ENCODE measurements around the gene ZBTB32.

The ZBTB32 gene

DNA sequence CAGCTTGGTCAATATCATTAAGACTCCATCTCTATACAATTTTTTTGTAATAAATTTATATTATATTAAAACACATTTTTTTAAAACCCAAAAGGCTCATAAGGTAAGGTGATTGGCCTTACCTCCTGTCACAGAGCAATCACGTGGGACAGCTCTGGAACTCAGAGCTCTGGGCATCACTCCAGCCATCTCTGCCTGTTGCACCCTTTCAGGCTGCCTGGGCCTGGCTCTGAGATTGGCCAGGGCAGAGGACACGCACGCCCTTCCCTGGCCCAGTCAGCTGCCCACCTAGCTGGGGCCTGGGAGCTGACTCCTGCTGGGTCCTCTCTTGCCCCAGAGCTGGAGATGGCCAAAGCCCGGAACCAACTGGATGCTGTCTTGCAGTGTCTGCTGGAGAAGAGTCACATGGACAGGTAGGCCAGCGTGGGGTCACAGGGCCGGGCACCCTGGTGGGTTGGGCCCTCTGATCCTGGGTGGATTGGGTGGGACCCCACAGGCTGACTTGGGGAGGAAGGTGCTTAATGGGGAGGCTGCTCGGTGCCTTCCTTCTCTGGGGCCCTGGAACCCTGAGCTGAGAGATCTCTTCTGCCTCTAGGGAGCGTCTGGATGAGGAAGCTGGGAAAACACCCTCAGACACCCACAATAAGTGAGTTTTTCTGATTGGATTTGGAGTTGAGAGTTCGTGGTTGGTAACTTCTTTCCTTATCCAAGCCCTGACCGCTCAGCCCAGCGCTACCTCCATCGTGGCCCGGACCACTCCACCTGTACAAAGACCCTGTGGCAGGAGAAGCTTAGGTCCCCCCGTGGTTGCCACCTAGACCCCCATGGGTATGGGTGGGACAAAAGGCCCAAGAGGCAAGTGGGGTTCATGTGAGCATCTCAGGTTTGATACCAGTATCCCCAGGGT is 47.7 kb downstream of the ZBTB32 start:
- no peak for DNase-seq (ENCODE audit: low read depth, low spot score)

DNA sequence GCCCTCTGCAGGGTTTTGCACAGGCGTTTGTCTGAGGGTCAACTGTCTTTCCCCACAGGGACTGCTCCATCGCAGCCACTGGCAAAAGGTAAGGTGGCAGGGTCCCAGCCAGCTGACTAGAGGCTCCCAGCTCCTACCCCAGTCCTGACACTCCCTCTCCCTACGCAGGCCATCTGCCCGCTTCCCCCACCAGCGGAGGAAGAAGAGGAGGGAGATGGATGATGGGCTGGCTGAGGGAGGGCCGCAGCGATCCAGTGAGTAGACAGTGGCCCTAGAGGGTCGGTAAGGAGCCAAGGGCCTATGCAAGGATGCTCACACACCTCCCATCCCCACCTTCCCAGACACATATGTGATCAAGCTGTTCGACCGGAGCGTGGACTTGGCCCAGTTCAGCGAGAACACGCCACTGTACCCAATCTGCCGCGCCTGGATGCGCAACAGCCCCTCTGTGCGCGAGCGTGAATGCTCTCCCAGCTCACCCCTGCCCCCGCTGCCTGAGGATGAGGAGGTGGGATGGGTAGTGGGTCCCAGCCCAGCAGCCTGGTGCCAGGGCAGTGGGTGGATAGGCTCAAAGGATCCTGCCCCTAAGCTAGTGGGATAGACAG is 48.5 kb downstream of the ZBTB32 start:
- no peak for DNase-seq (ENCODE audit: low read depth, low spot score)

- DNase-seq (ENCODE audit: low read depth, low spot score) = no peak
Measured at GRCh38 chr19:35753634-35754369, 49.4 kb downstream of the ZBTB32 start.

DNA sequence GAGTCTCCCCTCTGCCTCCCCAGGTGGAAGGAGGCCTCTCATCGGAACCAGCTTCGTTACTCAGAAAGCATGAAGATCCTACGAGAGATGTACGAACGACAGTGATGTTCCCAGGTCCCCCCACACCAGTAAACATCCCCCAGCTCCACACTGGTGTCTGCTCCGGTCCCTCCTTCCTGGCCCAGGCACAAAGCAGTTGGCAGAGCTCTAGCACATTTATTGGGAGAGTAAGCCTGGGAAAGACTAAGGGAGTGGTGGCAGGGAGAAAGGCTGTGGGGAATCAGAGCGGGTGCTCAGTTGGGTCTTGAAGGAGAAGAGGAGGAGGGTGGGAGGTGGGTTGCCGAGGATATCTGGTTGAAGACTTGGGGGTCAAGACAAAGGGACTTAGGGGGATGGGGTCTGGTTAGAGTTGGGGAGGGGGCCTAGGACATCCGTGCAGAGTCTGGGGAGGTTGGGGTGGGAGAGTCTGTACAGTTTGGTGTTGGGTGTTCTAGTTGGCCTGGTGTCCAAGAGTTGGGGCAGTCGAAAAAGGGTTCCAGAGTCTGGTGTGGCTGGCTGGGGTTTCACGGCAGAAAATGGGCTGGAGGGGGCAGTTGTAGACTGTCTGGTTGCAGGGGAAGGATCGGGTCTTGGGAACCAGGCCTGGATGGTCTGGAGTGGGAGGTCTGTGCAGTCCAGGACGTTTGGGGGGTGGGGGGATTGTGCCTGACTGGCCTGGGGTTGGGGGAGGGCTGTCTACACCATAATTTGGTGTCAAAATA is 50.2 kb downstream of the ZBTB32 start:
- DNase-seq (ENCODE audit: low read depth, low spot score) = no peak

DNA sequence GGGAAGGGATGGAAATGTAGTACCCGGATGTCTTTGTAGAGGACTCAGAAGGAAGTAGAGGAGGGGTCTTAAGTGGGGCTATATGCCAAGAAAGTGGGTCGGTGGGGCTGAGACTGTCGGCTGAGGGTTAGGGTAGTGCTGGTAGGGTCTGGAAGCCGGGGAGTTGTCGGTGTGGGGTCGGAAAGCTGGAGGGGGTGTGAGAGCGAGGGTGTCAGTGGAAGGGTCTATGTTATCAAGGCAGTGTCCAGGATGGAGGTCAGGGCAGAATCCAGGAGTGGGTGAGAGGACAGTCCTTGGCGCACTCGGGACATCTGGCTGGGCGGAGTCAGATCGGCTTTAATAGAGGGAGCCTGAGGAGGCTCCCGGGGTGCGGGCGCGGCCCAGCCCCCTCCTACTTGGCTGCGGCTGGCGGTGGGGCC is 50.8 kb downstream of the ZBTB32 start:
- no peak for DNase-seq (ENCODE audit: low read depth, low spot score)

DNA sequence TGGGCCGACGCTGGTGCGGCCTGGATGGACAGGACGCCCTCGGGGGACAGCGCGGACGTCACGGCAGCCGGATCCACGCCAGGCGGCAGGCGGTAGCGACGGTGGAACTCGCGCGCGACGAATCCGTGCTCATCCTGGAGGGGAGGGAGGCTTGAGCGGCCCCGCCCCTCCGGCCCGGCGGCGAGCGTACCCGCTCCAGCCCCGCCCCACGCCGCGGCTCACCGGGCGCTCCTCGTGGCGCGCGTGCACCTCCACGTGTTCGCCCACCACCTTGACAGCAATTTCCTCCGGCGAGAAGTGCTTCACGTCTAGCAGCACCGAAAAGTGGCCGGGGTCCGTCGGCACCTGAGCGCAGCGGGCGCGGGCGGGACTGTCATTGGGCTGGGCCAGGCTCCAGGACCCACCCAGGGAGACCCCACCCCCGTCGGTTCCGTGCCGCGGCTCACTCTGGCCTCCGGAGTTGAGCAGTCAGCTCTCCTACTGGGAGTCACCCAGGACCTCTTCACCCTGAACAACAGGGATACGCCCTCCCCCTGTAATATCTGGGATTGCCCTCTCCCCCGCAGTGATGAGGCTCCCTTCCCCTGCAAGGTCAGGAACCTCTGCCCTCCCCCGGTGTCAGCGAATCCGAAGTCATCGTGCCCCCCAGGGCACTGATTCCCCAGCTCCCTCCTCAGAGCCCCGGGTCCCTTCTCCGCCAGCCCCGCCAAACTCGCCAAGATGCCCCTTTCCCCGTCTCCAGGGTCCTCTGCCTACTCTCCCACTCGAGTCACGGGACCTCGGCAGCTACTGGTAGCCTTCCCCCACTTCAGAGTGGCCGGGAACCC is 51.4 kb downstream of the ZBTB32 start:
- DNase-seq (ENCODE audit: low read depth, low spot score) = no peak

- no peak for DNase-seq (ENCODE audit: low read depth, low spot score)
Measured at GRCh38 chr19:35756377-35757230, 52.2 kb downstream of the ZBTB32 start, which contains the start of gene HSPB6. TSS of gene HSPB6 (minus strand) at chr19:35757029. CDS start at chr19:35757008, 21 bp downstream.

GRCh38 chr19:35757231-35757748 is 52.9 kb downstream of the ZBTB32 start:
- DNase-seq (ENCODE audit: low read depth, low spot score) = no peak

DNA sequence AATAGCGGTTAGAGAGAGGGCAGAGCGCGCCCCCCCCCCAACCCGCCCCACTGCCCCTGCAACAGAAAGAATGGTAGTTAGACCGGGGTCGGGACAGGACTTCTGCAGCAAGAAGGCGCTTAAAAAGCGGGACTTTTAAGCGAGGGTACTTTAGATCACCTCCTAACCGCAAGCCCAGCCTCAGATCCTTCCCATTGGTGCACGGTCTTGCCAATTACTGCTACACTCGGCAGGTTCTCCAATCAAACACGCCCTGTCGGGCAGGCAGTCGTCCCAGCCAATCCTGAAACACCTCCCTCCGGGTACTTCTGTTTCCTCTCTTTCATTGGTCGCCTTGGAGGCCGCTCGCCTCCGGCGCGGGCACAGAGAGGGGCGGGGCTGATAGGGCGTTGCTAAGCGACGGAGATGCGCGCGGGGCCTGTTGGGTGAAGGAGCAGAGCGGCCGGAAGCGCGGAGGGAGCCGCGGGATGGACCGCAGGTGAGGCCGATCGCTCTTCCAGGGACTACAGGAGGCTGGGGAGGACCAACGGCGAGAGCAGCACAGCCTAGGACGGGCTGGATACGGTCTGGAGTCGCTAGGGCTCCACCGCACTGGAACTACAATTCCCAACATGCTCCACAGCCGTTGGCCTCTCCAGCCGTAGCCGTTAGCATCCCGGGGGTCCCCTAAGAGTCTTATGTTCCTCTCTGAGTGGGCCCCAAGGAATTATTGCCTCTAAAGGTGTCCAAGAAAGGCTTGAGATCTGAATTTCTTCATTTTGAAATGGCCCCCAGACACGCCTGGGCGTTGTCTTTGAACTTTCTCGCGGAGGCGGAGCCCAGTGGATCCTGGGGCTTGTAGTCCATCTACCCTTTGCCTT is 53.6 kb downstream of the ZBTB32 start, which contains the start of gene PROSER3:
Gene PROSER3 (plus strand): TSS at position 428 of the 860 bp plus-strand sequence. CDS start 40 bp downstream, at position 468.
- peak; percentile 99 for DNase-seq (ENCODE audit: low read depth, low spot score)

DNA sequence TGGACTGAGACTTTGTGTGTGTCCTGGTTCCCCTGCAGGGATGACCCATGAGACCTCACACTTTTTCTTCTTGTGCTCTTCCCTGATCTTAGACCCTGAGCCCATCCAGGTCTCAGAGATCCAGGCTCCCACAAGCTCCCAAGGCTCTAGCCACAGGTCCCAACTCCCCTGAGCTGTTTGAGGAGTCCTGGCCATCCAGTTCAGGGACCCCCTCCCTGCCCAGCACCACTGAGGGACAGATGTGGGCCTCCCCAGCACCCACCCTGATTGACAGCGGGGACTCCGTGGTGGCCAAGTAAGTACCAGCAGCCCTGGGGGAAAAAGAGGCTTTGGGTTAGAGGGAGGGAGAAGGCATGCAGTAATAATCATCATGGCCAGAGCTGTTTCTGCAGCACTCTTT is 55.3 kb downstream of the ZBTB32 start:
- no peak for DNase-seq (ENCODE audit: low read depth, low spot score)

DNA sequence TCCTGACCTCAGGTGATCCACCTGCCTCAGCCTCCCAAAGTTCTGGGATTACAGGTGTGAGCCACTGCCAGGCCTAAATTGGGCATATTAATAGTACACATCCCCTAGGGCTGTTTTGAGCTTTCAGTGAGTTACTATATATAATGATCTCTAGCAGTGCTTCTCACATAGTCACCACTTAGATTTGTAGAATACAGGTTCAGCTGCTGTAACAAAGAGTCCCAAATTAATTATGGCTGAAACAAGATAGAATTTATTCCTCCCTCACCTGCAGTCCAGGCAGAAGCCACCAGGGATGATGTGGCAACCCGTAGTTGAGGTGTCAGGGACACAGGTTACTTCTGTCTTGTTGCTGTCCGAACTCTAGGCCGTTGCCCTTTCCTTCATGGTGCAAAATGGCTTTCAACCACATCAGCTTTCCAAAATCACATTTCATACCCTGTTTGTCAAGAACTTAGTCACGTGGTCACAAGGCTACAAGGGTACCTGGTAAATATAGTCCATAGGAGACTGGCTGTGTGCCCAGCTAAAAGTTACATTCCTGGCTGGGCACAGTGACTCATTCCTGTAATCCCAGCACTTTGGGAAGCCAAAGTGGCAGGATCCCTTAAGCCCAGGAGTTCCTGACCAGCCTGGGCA is 56.5 kb downstream of the ZBTB32 start:
- DNase-seq (ENCODE audit: low read depth, low spot score) = no peak

DNA sequence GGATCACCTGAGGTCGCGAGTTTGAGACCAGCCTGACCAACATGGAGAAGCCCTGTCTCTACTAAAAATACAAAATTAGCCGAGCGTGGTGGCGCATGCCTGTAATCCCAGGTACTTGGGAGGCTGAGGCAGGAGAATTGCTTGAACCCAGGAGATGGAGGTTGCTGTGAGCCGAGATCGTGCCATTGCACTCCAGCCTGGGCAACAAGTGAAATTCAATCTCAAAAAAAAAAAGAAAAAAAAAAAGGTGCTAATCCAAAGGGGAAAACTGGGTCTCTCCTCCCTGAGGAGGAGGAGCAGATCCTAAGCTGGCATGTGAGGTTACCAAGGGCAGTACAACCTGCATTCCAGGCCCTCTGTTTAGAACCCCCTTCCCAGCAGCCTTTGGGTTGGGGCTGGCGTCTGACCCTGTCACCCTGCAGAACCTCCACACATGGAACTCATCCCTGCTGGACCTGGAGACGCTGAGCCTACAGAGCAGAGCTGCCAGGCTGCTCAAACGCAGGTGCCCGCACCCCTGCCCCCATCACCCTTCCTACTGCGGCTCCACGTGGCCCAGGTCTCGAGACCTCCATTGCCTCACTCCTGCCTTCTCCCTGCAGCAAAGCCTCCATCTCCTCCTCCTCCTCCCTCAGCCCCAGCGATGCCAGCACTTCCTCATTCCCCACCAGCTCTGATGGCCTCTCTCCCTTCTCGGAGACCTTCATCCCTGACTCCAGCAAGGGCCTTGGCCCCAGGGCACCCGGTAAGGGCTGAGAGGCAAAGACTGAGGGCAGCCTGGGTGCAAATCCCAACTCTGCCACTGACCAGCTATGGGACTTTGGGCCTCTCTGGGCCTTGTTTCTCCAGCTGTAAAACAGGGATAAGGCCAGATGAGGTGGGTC is 60.3 kb downstream of the ZBTB32 start:
- no peak for DNase-seq (ENCODE audit: low read depth, low spot score)

Data from iPS DF 19.7 (cell line).